ENCODE measurements around the gene MAP7.

MAP7 gene

DNA sequence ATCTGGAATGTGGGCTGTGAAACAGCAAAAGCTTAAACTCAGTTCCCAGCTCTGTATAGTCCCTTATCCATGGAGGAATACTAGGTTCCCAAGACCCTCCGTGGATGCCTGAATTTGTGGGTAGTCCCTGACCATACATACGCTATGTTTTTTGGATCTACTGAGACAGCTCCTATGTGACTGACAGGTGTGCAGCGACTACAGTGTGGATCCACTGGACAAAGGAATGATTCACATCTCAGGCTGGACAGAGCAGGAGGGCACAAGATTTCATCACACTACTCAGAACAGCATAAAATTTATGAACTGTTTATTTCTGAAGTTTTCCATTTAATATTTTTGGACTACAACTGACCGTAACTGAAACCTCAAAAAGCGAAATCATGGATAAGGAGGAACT is 125.3 kb downstream of the MAP7 start:
- TF ChIP-seq MYC (IDR thresholded peaks at IDR 0.05; ENCODE audit: low read depth, low read length), result no peak
- TF ChIP-seq, protein P1, sequence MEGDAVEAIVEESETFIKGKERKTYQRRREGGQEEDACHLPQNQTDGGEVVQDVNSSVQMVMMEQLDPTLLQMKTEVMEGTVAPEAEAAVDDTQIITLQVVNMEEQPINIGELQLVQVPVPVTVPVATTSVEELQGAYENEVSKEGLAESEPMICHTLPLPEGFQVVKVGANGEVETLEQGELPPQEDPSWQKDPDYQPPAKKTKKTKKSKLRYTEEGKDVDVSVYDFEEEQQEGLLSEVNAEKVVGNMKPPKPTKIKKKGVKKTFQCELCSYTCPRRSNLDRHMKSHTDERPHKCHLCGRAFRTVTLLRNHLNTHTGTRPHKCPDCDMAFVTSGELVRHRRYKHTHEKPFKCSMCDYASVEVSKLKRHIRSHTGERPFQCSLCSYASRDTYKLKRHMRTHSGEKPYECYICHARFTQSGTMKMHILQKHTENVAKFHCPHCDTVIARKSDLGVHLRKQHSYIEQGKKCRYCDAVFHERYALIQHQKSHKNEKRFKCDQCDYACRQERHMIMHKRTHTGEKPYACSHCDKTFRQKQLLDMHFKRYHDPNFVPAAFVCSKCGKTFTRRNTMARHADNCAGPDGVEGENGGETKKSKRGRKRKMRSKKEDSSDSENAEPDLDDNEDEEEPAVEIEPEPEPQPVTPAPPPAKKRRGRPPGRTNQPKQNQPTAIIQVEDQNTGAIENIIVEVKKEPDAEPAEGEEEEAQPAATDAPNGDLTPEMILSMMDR (IDR thresholded peaks at IDR 0.05; ENCODE audit: low read depth, low read length), result no peak
- H3K4me3 ChIP-seq (ENCODE audit: low read depth, low read length), result no peak overlapping the region
- DNase-seq (ENCODE audit: low read depth), result no peak

DNA sequence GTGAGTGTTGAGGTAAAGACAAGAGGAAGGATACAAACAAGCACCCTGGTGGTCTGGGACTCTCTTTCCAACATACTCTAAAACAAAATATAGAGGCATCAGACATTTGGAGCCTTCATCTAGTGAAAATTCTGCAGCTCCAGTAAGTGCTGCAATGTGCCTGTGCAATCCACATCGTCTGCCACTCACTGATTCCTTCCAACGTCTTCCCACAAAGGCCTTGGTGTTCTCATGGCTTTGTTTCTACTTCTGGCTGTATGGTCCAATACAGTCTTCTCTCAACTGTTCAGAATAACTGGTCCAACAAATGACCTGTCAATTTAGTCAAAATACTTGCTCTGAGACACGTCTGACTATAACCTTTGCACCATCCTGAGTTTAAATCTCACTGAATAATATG is 125.8 kb downstream of the MAP7 start:
- DNase-seq (ENCODE audit: low read depth), result no peak
- TF ChIP-seq MYC (IDR thresholded peaks at IDR 0.05; ENCODE audit: low read depth, low read length), result no peak
- TF ChIP-seq, protein P1 (IDR thresholded peaks at IDR 0.05; ENCODE audit: low read depth, low read length), result no peak
- TF ChIP-seq POLR2A (IDR thresholded peaks at IDR 0.05; ENCODE audit: extremely low read depth, insufficient read length), result no peak
- no peak for TF ChIP-seq MAX (IDR thresholded peaks at IDR 0.05; ENCODE audit: low read depth, low read length)
- H3K4me3 ChIP-seq (ENCODE audit: low read depth, low read length), result no peak overlapping the region

DNA sequence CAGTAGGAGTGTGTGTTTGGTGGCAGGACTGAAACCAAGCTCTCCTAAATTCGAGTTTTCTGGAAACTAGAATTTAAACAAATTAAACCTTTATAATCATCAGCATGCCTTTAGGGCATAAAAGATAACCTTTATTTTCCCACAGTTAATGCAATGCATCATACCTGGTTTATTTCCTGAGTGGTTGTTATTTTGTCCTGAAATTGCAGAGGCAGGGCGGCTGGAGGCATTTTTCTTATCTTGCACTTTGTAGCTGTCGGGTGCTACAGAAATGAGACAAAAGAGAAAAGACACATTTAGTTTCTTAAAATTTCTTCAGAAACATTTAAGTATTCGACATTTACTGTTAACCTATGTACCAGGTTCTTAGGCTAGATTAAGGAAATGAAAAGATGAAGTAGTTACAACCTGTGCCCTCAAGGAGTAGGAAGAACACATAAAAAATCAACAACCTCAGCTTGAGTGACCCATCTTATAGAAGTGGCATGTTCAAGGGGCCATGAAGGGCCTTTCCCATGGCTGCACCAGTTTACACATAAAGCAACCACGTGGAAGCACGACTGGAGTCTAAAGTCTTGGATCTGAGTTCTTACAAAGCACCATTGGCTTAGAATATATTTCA is 128.6 kb downstream of the MAP7 start:
- no peak overlapping the region for H3K4me3 ChIP-seq (ENCODE audit: low read depth, low read length)
- DNase-seq (ENCODE audit: low read depth), result no peak
- no peak for TF ChIP-seq MAX (IDR thresholded peaks at IDR 0.05; ENCODE audit: low read depth, low read length)
- TF ChIP-seq, protein P1 (IDR thresholded peaks at IDR 0.05; ENCODE audit: low read depth, low read length), result no peak
- no peak for TF ChIP-seq POLR2A (IDR thresholded peaks at IDR 0.05; ENCODE audit: extremely low read depth, insufficient read length)
- no peak for TF ChIP-seq MYC (IDR thresholded peaks at IDR 0.05; ENCODE audit: low read depth, low read length)

DNA sequence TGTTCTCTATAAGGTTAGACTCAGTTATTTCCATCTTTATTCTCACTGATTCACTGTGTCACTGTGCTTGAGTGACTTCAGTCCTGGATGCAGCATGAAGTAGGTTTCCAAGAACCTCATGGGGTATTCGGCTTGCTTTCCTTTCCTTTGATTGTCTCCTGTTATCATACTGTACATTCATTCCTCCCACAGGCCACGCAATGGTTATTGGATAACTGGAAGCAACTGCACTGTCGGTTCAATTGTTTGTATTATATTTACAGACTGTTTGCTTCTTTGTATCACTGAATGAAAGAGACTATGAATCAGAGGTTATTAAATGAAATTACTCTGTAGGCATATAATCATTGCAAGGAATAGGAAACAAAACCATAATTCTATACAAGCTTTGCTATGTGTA is 129.4 kb downstream of the MAP7 start:
- no peak for DNase-seq (ENCODE audit: low read depth)
- TF ChIP-seq, protein P1 (IDR thresholded peaks at IDR 0.05; ENCODE audit: low read depth, low read length), result no peak
- TF ChIP-seq MYC (IDR thresholded peaks at IDR 0.05; ENCODE audit: low read depth, low read length), result no peak
- no peak for TF ChIP-seq MAX (IDR thresholded peaks at IDR 0.05; ENCODE audit: low read depth, low read length)
- no peak for TF ChIP-seq POLR2A (IDR thresholded peaks at IDR 0.05; ENCODE audit: extremely low read depth, insufficient read length)
- no peak overlapping the region for H3K4me3 ChIP-seq (ENCODE audit: low read depth, low read length)

- peak; percentile 93 for DNase-seq (ENCODE audit: low read depth)
- no peak overlapping the region for H3K4me3 ChIP-seq (ENCODE audit: low read depth, low read length)
- TF ChIP-seq, protein P1 (IDR thresholded peaks at IDR 0.05; ENCODE audit: low read depth, low read length), result no peak
- peak; percentile 48; the same call in 1 of the 2 replicates for TF ChIP-seq MAX (IDR thresholded peaks at IDR 0.05; ENCODE audit: low read depth, low read length)
These were observed 134.7 kb downstream of the MAP7 start for GRCh38 chr6:136415351-136416007.

Data from NB4 (cell line).